Breast epithelium (tissue), 4 donors: Measurements from ENCODE around the gene CYTH1. TPM values are rescaled to one million over a fixed set of nuclear protein-coding genes. Genes with fewer than 3 reads are reported as not detected.
A peak's percentile ranks its signal among the peaks of the same experiment; 100 is the strongest.

ENCODE experiments used
- DNase-seq, 2 donors: peaks; one replicate each; pipeline ENCODE4 v3.0.0-alpha.2; 2019; ENCODE audit warnings: low spot score in 2 of 2
- H3K27ac ChIP-seq, 2 donors: fragments of 200-600 bp; sonication (generic) in 1 of 2; one replicate each; pipeline ENCODE4 v1.5.1; 2016 to 2019; ENCODE audit warnings: mild to moderate bottlenecking in 1 of 2
- H3K27me3 ChIP-seq, 2 donors: fragments of 200-600 bp; sonication (generic) in 1 of 2; one replicate each; pipeline versions ENCODE4 v1.5.1 to v1.6.0; 2017 to 2019; ENCODE audit warnings: control low read depth in 1 of 2, mild to moderate bottlenecking in 1 of 2
- H3K36me3 ChIP-seq: fragments of 200-600 bp; one replicate; pipeline ENCODE4 v1.5.1; 2019
- H3K4me1 ChIP-seq, 2 donors: fragments of 200-600 bp; sonication (generic); one replicate each; pipeline ENCODE4 v1.5.1; 2016 to 2019; ENCODE audit warnings: control low read depth in 1 of 2
- H3K4me3 ChIP-seq, 3 donors: fragments of 200-600 bp; sonication (generic); 1 replicate in 2 of 3; 2 replicates in 1 of 3; pipeline ENCODE4 v1.5.1; 2016 to 2019; ENCODE audit warnings: mild to moderate bottlenecking in 3 of 3, moderate library complexity in 2 of 3
- H3K9me3 ChIP-seq, 2 donors: fragments of 200-600 bp; sonication (generic) in 1 of 2; one replicate each; pipeline ENCODE4 v1.5.1; 2016 to 2019; ENCODE audit warnings: control low read depth in 1 of 2
- CTCF ChIP-seq, 3 donors: fragments of 450-650 bp; IDR thresholded peaks; one replicate each; pipeline ENCODE4 v1.5.1; 2016 to 2017; ENCODE audit warnings: antibody characterized with exemption in 3 of 3, mild to moderate bottlenecking in 3 of 3, moderate library complexity in 3 of 3
- POLR2A ChIP-seq: fragments of 450-650 bp; IDR thresholded peaks from one replicate; pipeline ENCODE4 v1.6.1; 2016; ENCODE audit warnings: antibody characterized with exemption, mild to moderate bottlenecking, moderate library complexity
- POLR2AphosphoS5 ChIP-seq, 3 donors: sonication (generic); formaldehyde crosslinking; IDR thresholded peaks; one replicate each; pipeline ENCODE4 v1.6.1; 2017; ENCODE audit warnings: antibody characterized with exemption in 3 of 3
- intact Hi-C: fragments of 100-400 bp; cut with DNase I; formaldehyde crosslinking; loops from one replicate; pipeline ENCODE4 v1.15.1; 2023; ENCODE audit warnings: low total_unique reads
- total RNA-seq, 3 donors: library from RNA; depleted of rRNA; stranded (reverse); fragments of >200 nt; gene quantifications; one replicate each; pipeline ENCODE4 v1.1.0, GENCODE V29; 2016

The CYTH1 gene
- total RNA-seq, 3 donors from 2014 or later: 49.5 to 64.8 (median 50.7) TPM

GRCh38 chr17:78651554-78651953 is 130.5 kb downstream of the CYTH1 start:
- no peak for DNase-seq
- Histone ChIP-seq H3K4me1 (no peaks in the 10 kb centered on the region), H3K4me3 (no peak overlapping the region), H3K9me3 (peaks cover 0 to 11% of the 10 kb centered on the region in 2 donors), H3K27ac (no peak overlapping the region), H3K36me3 (no peaks in the 10 kb centered on the region), H3K27me3 (no peaks in the 10 kb centered on the region)
- no peak for TF ChIP-seq POLR2AphosphoS5 (IDR thresholded peaks at IDR 0.05)
- no peak for TF ChIP-seq CTCF (IDR thresholded peaks at IDR 0.05)
- TF ChIP-seq POLR2A: no peak
- intact Hi-C loops: no loop called here

GRCh38 chr17:78650093-78650715 is 131.9 kb downstream of the CYTH1 start:
- no peaks in the 10 kb centered on the region for H3K4me1 ChIP-seq
- no peaks in the 10 kb centered on the region for H3K36me3 ChIP-seq
- TF ChIP-seq POLR2AphosphoS5 (IDR thresholded peaks at IDR 0.05) (no peak), POLR2A (no peak), CTCF (IDR thresholded peaks at IDR 0.05) (no peak)
- intact Hi-C loops: no loop called here
- H3K27ac ChIP-seq: no peak overlapping the region
- H3K4me3 ChIP-seq: no peak overlapping the region
- DNase-seq: no peak
- H3K27me3 ChIP-seq: no peaks in the 10 kb centered on the region
- H3K9me3 ChIP-seq: peaks cover 0 to 11% of the 10 kb centered on the region in 2 donors

- DNase-seq: no peak
- peaks cover 0 to 11% of the 10 kb centered on the region in 2 donors for H3K9me3 ChIP-seq
- no peaks in the 10 kb centered on the region for H3K4me1 ChIP-seq
- intact Hi-C loops: no loop called here
- TF ChIP-seq POLR2A: no peak
- no peak for TF ChIP-seq CTCF (IDR thresholded peaks at IDR 0.05)
- TF ChIP-seq POLR2AphosphoS5 (IDR thresholded peaks at IDR 0.05): no peak
- no peak overlapping the region for H3K4me3 ChIP-seq
- no peaks in the 10 kb centered on the region for H3K27me3 ChIP-seq
- no peak overlapping the region for H3K27ac ChIP-seq
- no peaks in the 10 kb centered on the region for H3K36me3 ChIP-seq
Measured at GRCh38 chr17:78648293-78648692, 133.8 kb downstream of the CYTH1 start.

GRCh38 chr17:78647032-78647431 is 135.0 kb downstream of the CYTH1 start:
- no peaks in the 10 kb centered on the region for H3K27me3 ChIP-seq
- DNase-seq: no peak
- H3K4me3 ChIP-seq: no peak overlapping the region
- TF ChIP-seq CTCF (IDR thresholded peaks at IDR 0.05) (no peak), POLR2AphosphoS5 (IDR thresholded peaks at IDR 0.05) (no peak), POLR2A (no peak)
- H3K9me3 ChIP-seq: peaks cover 0 to 11% of the 10 kb centered on the region in 2 donors
- intact Hi-C loops: no loop called here
- H3K27ac ChIP-seq: no peak overlapping the region
- H3K4me1 ChIP-seq: no peaks in the 10 kb centered on the region
- H3K36me3 ChIP-seq: no peaks in the 10 kb centered on the region

- intact Hi-C loops: no loop called here
- TF ChIP-seq POLR2AphosphoS5 (IDR thresholded peaks at IDR 0.05) (peak in 2 of 3 donors; percentile 34 to 42), CTCF (IDR thresholded peaks at IDR 0.05) (no peak), POLR2A (no peak)
- peak in 1 of 2 donors; percentile 23 for DNase-seq
Measured at GRCh38 chr17:78645421-78646295, 136.4 kb downstream of the CYTH1 start.

More at GRCh38 chr17:78645421-78646295, 136.4 kb downstream of the CYTH1 start:
- Histone ChIP-seq H3K36me3 (no peaks in the 10 kb centered on the region), H3K27ac (no peak overlapping the region), H3K4me3 (no peak overlapping the region), H3K4me1 (no peaks in the 10 kb centered on the region), H3K9me3 (peaks cover 0 to 11% of the 10 kb centered on the region in 2 donors), H3K27me3 (no peaks in the 10 kb centered on the region)
